GM12878 (cell line): Measurements from ENCODE around the gene SCARF2. TPM values are rescaled to one million over a fixed set of nuclear protein-coding genes. Genes with fewer than 3 reads are reported as not detected.

ENCODE experiments used
- ATAC-seq: fragments of 200-7000 bp; cut with Tn5 transposase; 3 replicates; pipeline ENCODE4 v1.9.1; 2020; ENCODE audit warnings: mild to moderate bottlenecking, moderate library complexity
- BruUV-seq: library from RNA; stranded (reverse); fragments of 400-500 nt; replicated peaks from 2 replicates; lab custom pipeline; 2021; lab: Mats Ljungman, UMichigan
- CTCF ChIA-PET: fragments of 300-600 bp; sonication (Branson Sonifier 250); formaldehyde crosslinking; extraction: SDS; loops from one replicate; lab custom pipeline; 2021; ENCODE audit warnings: inconsistent platforms; lab: Yijun Ruan, JAX
- POLR2A ChIA-PET: fragments of 350-600 bp; formaldehyde crosslinking; extraction: SDS; loops from one replicate; lab custom pipeline; 2021; ENCODE audit warnings: inconsistent platforms; lab: Charles Lee
- RAD21 ChIA-PET: fragments of 300-600 bp; sonication (Branson Sonifier 250); formaldehyde crosslinking; loops from one replicate; lab custom pipeline; 2023; ENCODE audit warnings: antibody characterized with exemption; ENCODE audit not compliant: unreplicated experiment; lab: Charles Lee
- SMC1A ChIA-PET: fragments of 300-600 bp; sonication (Branson Sonifier 250); formaldehyde crosslinking; loops from one replicate; lab custom pipeline; 2023; ENCODE audit not compliant: unreplicated experiment, uncharacterized antibody; lab: Charles Lee
- DNase-seq: peaks from one replicate; pipeline ENCODE4 v3.0.0-alpha.2; 2011; ENCODE audit warnings: low read depth, low spot score
- FAIRE-seq: peaks from 3 replicates; lab custom pipeline; 2011; peaks lifted over from hg19 to GRCh38; lab: Jason Lieb, UNC
- H2AFZ ChIP-seq: 2 replicates; pipeline ENCODE4 v1.6.0; 2011; ENCODE audit warnings: low read depth, low read length, control low read depth; ENCODE audit not compliant: control insufficient read depth
- H3K27ac ChIP-seq: 2 replicates; pipeline ENCODE4 v1.5.1; 2011; ENCODE audit warnings: control low read depth; ENCODE audit not compliant: control insufficient read depth, insufficient read depth
- H3K27me3 ChIP-seq, 2 experiments: replicated peaks in 1 of 2; 2 replicates each; pipeline versions ENCODE4 v1.6.0 to v1.6.1; 2011; ENCODE audit warnings: low read length in 1 of 2; ENCODE audit not compliant: control insufficient read depth in 2 of 2, insufficient read depth in 2 of 2
- H3K36me3 ChIP-seq, 2 experiments: 2 replicates each; pipeline ENCODE4 v1.5.1; 2011; ENCODE audit warnings: low read length in 1 of 2; ENCODE audit not compliant: control insufficient read depth in 2 of 2, insufficient read depth in 2 of 2
- H3K4me1 ChIP-seq: 2 replicates; pipeline ENCODE4 v1.6.1; 2011; ENCODE audit warnings: mild to moderate bottlenecking, low read length, moderate library complexity, mixed read lengths; ENCODE audit not compliant: control insufficient read depth, insufficient read depth
- H3K4me2 ChIP-seq: 2 replicates; pipeline ENCODE4 v1.6.0; 2011; ENCODE audit warnings: control low read depth; ENCODE audit not compliant: control insufficient read depth, insufficient read depth
- H3K4me3 ChIP-seq: fragments of 200-600 bp; sonication (generic); 2 replicates; pipeline ENCODE4 v1.5.1; 2016
- H3K79me2 ChIP-seq: 2 replicates; pipeline ENCODE4 v1.6.0; 2011; ENCODE audit warnings: low read length; ENCODE audit not compliant: control insufficient read depth, insufficient read depth
- H3K9ac ChIP-seq: 2 replicates; pipeline ENCODE4 v1.8.0; 2011; ENCODE audit warnings: low read length, control low read depth, mixed read lengths; ENCODE audit not compliant: control insufficient read depth, insufficient read depth
- H3K9me3 ChIP-seq: replicated peaks from 3 replicates; pipeline ENCODE4 v1.5.1; 2011; ENCODE audit warnings: mild to moderate bottlenecking, low read length; ENCODE audit not compliant: control insufficient read depth, insufficient read depth
- H4K20me1 ChIP-seq: 2 replicates; pipeline ENCODE4 v1.6.0; 2011; ENCODE audit not compliant: control insufficient read depth, insufficient read depth
- CBFB ChIP-seq: IDR thresholded peaks from 2 replicates; pipeline ENCODE4 v1.6.1; 2016; ENCODE audit warnings: antibody characterized with exemption, low read depth
- HDGF ChIP-seq: fragments of 450-650 bp; IDR thresholded peaks from 2 replicates; pipeline ENCODE4 v1.6.1; 2016; ENCODE audit warnings: antibody characterized with exemption
- IRF5 ChIP-seq: fragments of 450-650 bp; IDR thresholded peaks from 2 replicates; pipeline ENCODE4 v1.6.1; 2017; ENCODE audit warnings: borderline replicate concordance
- MLLT1 ChIP-seq: fragments of 450-650 bp; IDR thresholded peaks from 2 replicates; pipeline ENCODE4 v1.6.1; 2016; ENCODE audit warnings: mild to moderate bottlenecking
- MYC ChIP-seq: IDR thresholded peaks from 2 replicates; pipeline ENCODE4 v1.6.1; 2011; ENCODE audit warnings: mild to moderate bottlenecking, low read length, moderate library complexity, inconsistent platforms; ENCODE audit not compliant: insufficient read depth, insufficient replicate concordance, insufficient read length, severe bottlenecking
- PAX8 ChIP-seq: fragments of 450-650 bp; IDR thresholded peaks from 2 replicates; pipeline ENCODE4 v1.6.1; 2017; ENCODE audit warnings: mild to moderate bottlenecking, moderate library complexity
- POLR2A ChIP-seq: IDR thresholded peaks from 2 replicates; pipeline ENCODE4 v1.6.1; 2011; ENCODE audit warnings: low read depth, mild to moderate bottlenecking, low read length
- RAD21 ChIP-seq: IDR thresholded peaks from 2 replicates; pipeline ENCODE4 v1.6.1; 2011; ENCODE audit warnings: mild to moderate bottlenecking, low read depth, low read length, moderate library complexity; ENCODE audit not compliant: insufficient read depth
- SRF ChIP-seq, 2 experiments: IDR thresholded peaks; 2 replicates each; pipeline ENCODE4 v1.6.1; 2011; ENCODE audit warnings: low read depth in 2 of 2, low read length in 2 of 2, mild to moderate bottlenecking in 1 of 2, moderate library complexity in 1 of 2
- SUPT20H ChIP-seq: IDR thresholded peaks from 2 replicates; pipeline ENCODE4 v1.6.1; 2011; ENCODE audit warnings: low read depth, mild to moderate bottlenecking, low read length, moderate library complexity, borderline replicate concordance; ENCODE audit not compliant: control insufficient read depth
- USF2 ChIP-seq: IDR thresholded peaks from 2 replicates; pipeline ENCODE4 v1.6.1; 2011; ENCODE audit warnings: low read depth, low read length, improper control_type of control experiment, borderline replicate concordance
- ZBTB33 ChIP-seq: fragments of 450-650 bp; IDR thresholded peaks from 2 replicates; pipeline ENCODE4 v1.6.1; 2017; ENCODE audit warnings: mild to moderate bottlenecking
- ZNF217 ChIP-seq: fragments of 450-650 bp; IDR thresholded peaks from 2 replicates; pipeline ENCODE4 v1.6.1; 2017; ENCODE audit warnings: antibody characterized with exemption, mild to moderate bottlenecking
- WGBS: methylation state at CpG from one replicate; pipeline ENCODE4 v1.1.6; 2016; ENCODE audit warnings: low lambda C conversion rate; ENCODE audit not compliant: insufficient replicate concordance, insufficient coverage; ENCODE audit errors: missing lambda C conversion rate; 5-methylcytosine and 5-hydroxymethylcytosine counted together
- in situ Hi-C: fragments of 300-500 bp; cut with MboI; formaldehyde crosslinking; loops from 9 replicates; pipeline ENCODE4 v1.14.3; 2018; ENCODE audit warnings: mixed read lengths
- intact Hi-C: fragments of 100-400 bp; cut with micrococcal nuclease; formaldehyde crosslinking; loops from one replicate; pipeline ENCODE4 v1.14.2; 2022; ENCODE audit not compliant: unreplicated experiment
- polyA plus RNA-seq, 11 experiments: library from polyadenylated mRNA; depleted of rRNA in 4 of 11; unstranded in 6 of 11; stranded (reverse) in 5 of 11; fragments of >200 nt; fragmentation: Nextera tagmentation in 4 of 11; fragmentation: Illumina TruSeq in 1 of 11; extraction: Ambion mirVana in 4 of 11; extraction: Trizol in 1 of 11; gene quantifications; 1 replicate in 1 of 11; 2 replicates in 10 of 11; pipeline versions ENCODE4 v1.2.1 to v1.2.3, GENCODE V29; 2011 to 2016; ENCODE audit warnings: inconsistent platforms in 2 of 11, missing spikeins in 2 of 11, low read depth in 1 of 11
- total RNA-seq, 4 experiments: library from RNA; depleted of rRNA in 3 of 4; stranded (reverse); fragments of >200 nt in 3 of 4; fragmentation: Illumina TruSeq in 1 of 4; extraction: Trizol in 1 of 4; gene quantifications; 2 replicates each; pipeline versions ENCODE4 v1.2.1 to v1.2.3, GENCODE V29; 2013 to 2021

The SCARF2 gene
- total and polyA plus RNA-seq, 10 of the 15 experiments (the other 5 are each of a cell fraction or from before 2014, with no cell fraction given): 0.01 to 0.74 (median 0.17) TPM; not detected in 5

GRCh38 chr22:20399866-20400605, 37.6 kb downstream of the SCARF2 start (continued):
- no peak for TF ChIP-seq PAX8
- TF ChIP-seq POLR2A: no peak
- TF ChIP-seq USF2: no peak
- TF ChIP-seq MLLT1: no peak
- TF ChIP-seq ZNF217: no peak
- no peak for TF ChIP-seq RAD21
- no peak for TF ChIP-seq SUPT20H
- TF ChIP-seq HDGF: no peak

- no TSS peak for BruUV-seq
- DNase-seq: no peak
- intact Hi-C loops: no loop called here
- Histone ChIP-seq H3K9me3 (no peaks in the 10 kb centered on the region), H2AFZ (no peak overlapping the region), H4K20me1 (no peaks in the 10 kb centered on the region), H3K79me2 (no peaks in the 10 kb centered on the region), H3K4me1 (peaks cover 8% of the 10 kb centered on the region), H3K36me3 (no peaks in the 10 kb centered on the region), H3K27ac (no peak overlapping the region), H3K9ac (no peak overlapping the region), H3K27me3 (no peaks in the 10 kb centered on the region), H3K4me2 (no peak overlapping the region), H3K4me3 (no peak overlapping the region)
- in situ Hi-C loops: no loop called here
- ChIA-PET SMC1A (interaction anchor here (0.9 kb wide), 1 partner anchor 17 kb away, joined by 5 read pairs; no protein-coding TSS in a partner anchor), RAD21 (no interaction called here), POLR2A (interaction anchor here (1.2 kb wide), 1 partner anchor 9 kb away, joined by 5 read pairs; no protein-coding TSS in a partner anchor), CTCF (interaction anchor here (1.1 kb wide), 1 partner anchor 20 kb away, joined by 3 read pairs; no protein-coding TSS in a partner anchor)
- no peak for ATAC-seq
- WGBS: 99% methylated on average over 5 of the region's 5 CpGs
- no peak for FAIRE-seq
- no peak for TF ChIP-seq SRF (IDR thresholded peaks at IDR 0.05; ENCODE audit: low read depth in 2 of 2, low read length in 2 of 2)
- no peak for TF ChIP-seq ZBTB33
- TF ChIP-seq CBFB: no peak
- no peak for TF ChIP-seq MYC
- TF ChIP-seq IRF5: no peak
These were observed 39.2 kb downstream of the SCARF2 start for GRCh38 chr22:20398420-20398819.
